A549 (cell line): ENCODE measurements around the gene TRIM50. TPM values are rescaled to one million over a fixed set of nuclear protein-coding genes. Genes with fewer than 3 reads are reported as not detected.
"Not testable (repeated sequence)": the region's sequence is repeated elsewhere in the genome, so short reads cannot be mapped to it uniquely, and the experiment has no call there.

Experiments used
- ATAC-seq, 2 experiments: fragments of 200-7000 bp in 1 of 2; fragments of >200 bp in 1 of 2; cut with Nextera tagmentation in 1 of 2; cut with Tn5 transposase in 1 of 2; 3 replicates each; pipeline versions ENCODE4 v1.8.0 to v1.9.1; 2018 to 2020; ENCODE audit warnings: mild to moderate bottlenecking in 1 of 2, moderate library complexity in 1 of 2
- CTCF ChIA-PET: fragments of 300-600 bp; sonication (Branson Sonifier 250); formaldehyde crosslinking; extraction: SDS; loops from one replicate; lab custom pipeline; 2021; ENCODE audit warnings: antibody characterized with exemption, inconsistent platforms; lab: Yijun Ruan, JAX
- POLR2A ChIA-PET: fragments of 350-600 bp; formaldehyde crosslinking; extraction: SDS; loops from one replicate; lab custom pipeline; 2021; ENCODE audit warnings: antibody characterized with exemption, inconsistent platforms; lab: Yijun Ruan, JAX
- DNase-seq, 2 experiments: peaks; one replicate each; pipeline versions ENCODE4 v3.0.0 to v3.0.0-alpha.2; 2011 to 2016; ENCODE audit warnings: low read depth in 1 of 2, low spot score in 1 of 2
- FAIRE-seq: peaks from 2 replicates; lab custom pipeline; 2011; peaks lifted over from hg19 to GRCh38; lab: Jason Lieb, UNC
- H3K27ac ChIP-seq, 2 experiments: fragments of >200 bp; sonication (Bioruptor Twin); formaldehyde crosslinking; 3 replicates each; pipeline ENCODE4 v1.5.1; 2016 to 2017
- H3K4me1 ChIP-seq: fragments of >200 bp; sonication (Bioruptor Twin); formaldehyde crosslinking; 3 replicates; pipeline ENCODE4 v1.6.1; 2016
- H3K4me2 ChIP-seq: fragments of >200 bp; sonication (Bioruptor Twin); formaldehyde crosslinking; 3 replicates; pipeline ENCODE4 v1.6.1; 2016
- H3K4me3 ChIP-seq: fragments of >200 bp; sonication (Bioruptor Twin); formaldehyde crosslinking; 3 replicates; pipeline ENCODE4 v1.5.1; 2016
- H3K9me3 ChIP-seq: fragments of >200 bp; sonication (Bioruptor Twin); formaldehyde crosslinking; 3 replicates; pipeline ENCODE4 v1.6.1; 2016
- ESRRA ChIP-seq: fragments of 150-350 bp; IDR thresholded peaks from 2 replicates; pipeline ENCODE4 v1.6.1; 2014; ENCODE audit warnings: mild to moderate bottlenecking, low read length, borderline replicate concordance
- FOSB ChIP-seq: fragments of 250-450 bp; sonication (Bioruptor Pico); IDR thresholded peaks from 2 replicates; pipeline ENCODE4 v1.5.0; 2020; ENCODE audit warnings: mild to moderate bottlenecking, moderate library complexity
- HEYL ChIP-seq: fragments of 250-450 bp; sonication (Bioruptor Pico); IDR thresholded peaks from 2 replicates; pipeline ENCODE4 v1.8.0; 2021; ENCODE audit warnings: mild to moderate bottlenecking, moderate library complexity
- HOXB5 ChIP-seq: fragments of 250-450 bp; sonication (Bioruptor Pico); IDR thresholded peaks from 2 replicates; pipeline ENCODE4 v1.5.0; 2020; ENCODE audit warnings: mild to moderate bottlenecking, moderate library complexity
- KDM1A ChIP-seq: fragments of 200-600 bp; sonication (generic); IDR thresholded peaks from 2 replicates; pipeline ENCODE4 v1.6.1; 2016; ENCODE audit warnings: low read depth, mild to moderate bottlenecking
- MYC ChIP-seq: IDR thresholded peaks from 2 replicates; pipeline ENCODE4 v1.6.1; 2012; ENCODE audit warnings: mild to moderate bottlenecking, inconsistent platforms, low read length, improper control_type of control experiment, borderline replicate concordance
- RCOR1 ChIP-seq: fragments of 150-350 bp; IDR thresholded peaks from 2 replicates; pipeline ENCODE4 v1.6.1; 2014; ENCODE audit warnings: antibody characterized with exemption, low read length, low read depth
- ZC3H11A ChIP-seq: fragments of 450-650 bp; IDR thresholded peaks from 2 replicates; pipeline ENCODE4 v1.6.1; 2014; ENCODE audit warnings: antibody characterized with exemption, mild to moderate bottlenecking
- WGBS: methylation state at CpG from one replicate; pipeline ENCODE4 v1.1.6; 2017; ENCODE audit errors: missing lambda C conversion rate; 5-methylcytosine and 5-hydroxymethylcytosine counted together
- polyA plus RNA-seq, 4 experiments: library from polyadenylated mRNA; depleted of rRNA in 3 of 4; stranded (reverse); fragments of >200 nt; fragmentation: RNase III in 1 of 4; extraction: RNeasy Plus Mini Kit Qiagen cat#74134 plus additional on column Dnase treatment in 1 of 4; gene quantifications; 2 replicates in 3 of 4; 3 replicates in 1 of 4; pipeline ENCODE4 v1.2.3, GENCODE V29; 2011 to 2017
- TF ChIP-seq, protein P1 (sequence below): fragments of 150-350 bp; IDR thresholded peaks from 2 replicates; pipeline ENCODE4 v1.6.1; 2014; ENCODE audit warnings: low read depth, mild to moderate bottlenecking, low read length
- TF ChIP-seq, protein P2 (sequence below): fragments of >200 bp; sonication (Bioruptor Twin); formaldehyde crosslinking; IDR thresholded peaks from 3 replicates; pipeline ENCODE4 v1.5.1; 2016

The TRIM50 gene
- polyA plus RNA-seq, 2 of the 4 experiments (the other 2 are of a cell fraction): not detected

DNA sequence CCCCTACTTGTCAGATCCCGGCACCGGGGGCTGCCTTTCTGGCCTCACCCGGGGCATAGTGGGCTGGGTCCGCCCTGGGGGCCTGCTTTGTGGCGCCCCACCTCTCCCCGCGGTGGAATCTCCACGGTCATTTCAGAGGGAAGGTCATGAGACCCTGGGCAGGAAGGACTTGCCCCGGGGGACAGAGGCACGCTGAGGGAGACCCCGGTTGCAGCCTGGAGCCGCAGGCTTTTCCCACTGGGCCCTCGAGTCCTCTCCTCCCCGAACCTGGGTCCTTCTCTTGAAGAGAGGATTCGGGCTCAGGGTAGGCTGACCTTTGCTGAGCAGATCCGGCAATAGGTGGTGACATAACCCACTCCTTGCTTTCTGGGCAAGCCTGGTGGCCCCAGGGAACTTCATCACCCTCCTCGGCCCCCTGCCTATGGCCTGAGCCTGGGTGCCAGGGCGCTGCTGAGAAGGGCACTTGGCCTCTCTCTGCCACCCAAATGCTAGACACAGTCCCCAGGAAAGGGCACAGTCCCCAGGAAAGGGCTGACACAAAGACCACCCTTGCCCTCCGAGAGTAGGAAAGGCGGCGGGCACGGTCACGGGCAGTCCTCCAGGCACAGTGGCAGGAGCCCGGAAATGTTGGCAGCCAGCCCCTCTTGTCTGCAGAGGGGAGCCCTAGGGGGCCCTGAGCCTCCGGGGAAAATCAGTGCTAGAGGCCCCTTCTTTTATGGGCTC, 36.3 kb upstream of the TRIM50 start:
- TF ChIP-seq ZC3H11A (no peak), HEYL (CRISPR knock-in tag) (no peak)
- no peaks in the 10 kb centered on the region for H3K4me1 ChIP-seq
- 50% methylated on average over 16 of the region's 25 CpGs for WGBS
- no peak overlapping the region for H3K27ac ChIP-seq
- DNase-seq (no peak), FAIRE-seq (no peak), ATAC-seq (peak; percentile 28 to 31; a peak in 3 of 6 replicates)
- no peak overlapping the region for H3K4me3 ChIP-seq
- no peaks in the 10 kb centered on the region for H3K9me3 ChIP-seq
- H3K4me2 ChIP-seq: no peak overlapping the region
- ChIA-PET POLR2A (no interaction called here), CTCF (no interaction called here)

DNA sequence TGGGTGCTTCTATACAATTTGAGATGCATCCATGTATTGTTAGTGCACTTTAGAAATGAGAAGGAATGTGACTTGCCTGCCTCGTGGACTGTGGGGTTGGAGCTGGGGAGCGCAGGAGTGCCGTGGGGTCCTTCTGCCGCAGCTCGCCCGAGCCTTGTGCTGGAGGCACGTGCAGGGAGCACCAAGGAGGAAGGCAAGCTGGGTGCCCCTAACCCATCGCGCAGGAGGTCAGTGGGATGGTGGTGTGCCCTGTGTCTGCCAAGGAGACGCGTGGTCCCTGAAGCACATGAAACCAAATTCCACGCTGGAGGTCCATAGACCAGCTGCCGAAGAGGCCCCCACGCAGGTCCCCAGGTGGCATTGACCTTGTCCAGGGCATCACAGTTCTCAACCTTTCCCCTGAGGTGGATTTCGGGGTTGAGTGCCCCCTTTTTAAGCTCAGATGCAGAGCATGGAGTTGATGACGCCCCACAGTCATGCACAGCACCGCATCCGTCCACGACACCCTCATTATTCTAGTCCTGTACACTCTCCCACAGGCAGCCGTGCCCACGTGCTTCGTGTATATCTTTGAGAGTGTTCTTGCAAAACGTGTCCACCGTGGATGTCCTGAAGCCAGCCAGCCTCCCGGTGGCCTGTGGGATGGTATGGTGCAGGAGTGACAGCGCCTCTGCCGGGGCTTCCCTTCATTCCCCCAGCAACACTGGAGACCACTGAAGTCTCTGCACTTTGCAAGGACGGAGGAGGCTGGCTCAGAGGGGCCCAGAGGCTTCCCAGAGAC, 35.5 kb upstream of the TRIM50 start:
- WGBS: 66% methylated on average over 28 of the region's 28 CpGs
- H3K27ac ChIP-seq: no peak overlapping the region
- ChIA-PET CTCF (interaction anchor here (2.2 kb wide), 1 partner anchor 21 kb away, joined by 5 read pairs; no protein-coding TSS in a partner anchor), POLR2A (no interaction called here)
- no peak overlapping the region for H3K4me3 ChIP-seq
- TF ChIP-seq ESRRA: no peak
- no peak for TF ChIP-seq RCOR1
- no peak for TF ChIP-seq MYC
- TF ChIP-seq, protein P1, sequence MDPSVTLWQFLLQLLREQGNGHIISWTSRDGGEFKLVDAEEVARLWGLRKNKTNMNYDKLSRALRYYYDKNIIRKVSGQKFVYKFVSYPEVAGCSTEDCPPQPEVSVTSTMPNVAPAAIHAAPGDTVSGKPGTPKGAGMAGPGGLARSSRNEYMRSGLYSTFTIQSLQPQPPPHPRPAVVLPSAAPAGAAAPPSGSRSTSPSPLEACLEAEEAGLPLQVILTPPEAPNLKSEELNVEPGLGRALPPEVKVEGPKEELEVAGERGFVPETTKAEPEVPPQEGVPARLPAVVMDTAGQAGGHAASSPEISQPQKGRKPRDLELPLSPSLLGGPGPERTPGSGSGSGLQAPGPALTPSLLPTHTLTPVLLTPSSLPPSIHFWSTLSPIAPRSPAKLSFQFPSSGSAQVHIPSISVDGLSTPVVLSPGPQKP: no peak
- no peak for DNase-seq
- no peaks in the 10 kb centered on the region for H3K9me3 ChIP-seq
- peaks cover 6% of the 10 kb centered on the region; the same call in 2 of the 3 replicates for H3K4me1 ChIP-seq
- ATAC-seq: peak in 1 of 2 experiments; percentile 20; a peak in 1 of 6 replicates
- no peak overlapping the region for H3K4me2 ChIP-seq
- no peak for FAIRE-seq

DNA sequence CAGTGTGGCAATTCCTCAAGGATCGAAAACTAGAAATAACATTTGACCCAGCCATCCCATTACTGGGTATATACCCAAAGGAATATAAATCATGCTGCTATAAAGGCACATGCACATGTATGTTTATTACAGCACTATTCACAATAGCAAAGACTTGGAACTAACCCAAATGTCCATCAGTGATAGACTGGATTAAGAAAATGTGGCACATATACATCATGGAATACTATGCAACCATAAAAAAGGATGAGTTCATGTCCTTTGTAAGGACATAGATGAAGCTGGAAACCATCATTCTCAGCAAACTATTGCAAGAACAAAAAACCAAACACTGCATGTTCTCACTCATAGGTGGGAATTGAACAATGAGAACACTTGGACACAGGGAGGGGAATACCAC, 32.7 kb upstream of the TRIM50 start:
- H3K27ac ChIP-seq, DNase-seq, H3K4me3 ChIP-seq, POLR2A ChIA-PET, H3K4me2 ChIP-seq, ATAC-seq, FAIRE-seq, CTCF ChIA-PET, H3K9me3 ChIP-seq, H3K4me1 ChIP-seq: not testable (repeated sequence)
- WGBS: 64% methylated on average over 1 of the region's 1 CpG

DNA sequence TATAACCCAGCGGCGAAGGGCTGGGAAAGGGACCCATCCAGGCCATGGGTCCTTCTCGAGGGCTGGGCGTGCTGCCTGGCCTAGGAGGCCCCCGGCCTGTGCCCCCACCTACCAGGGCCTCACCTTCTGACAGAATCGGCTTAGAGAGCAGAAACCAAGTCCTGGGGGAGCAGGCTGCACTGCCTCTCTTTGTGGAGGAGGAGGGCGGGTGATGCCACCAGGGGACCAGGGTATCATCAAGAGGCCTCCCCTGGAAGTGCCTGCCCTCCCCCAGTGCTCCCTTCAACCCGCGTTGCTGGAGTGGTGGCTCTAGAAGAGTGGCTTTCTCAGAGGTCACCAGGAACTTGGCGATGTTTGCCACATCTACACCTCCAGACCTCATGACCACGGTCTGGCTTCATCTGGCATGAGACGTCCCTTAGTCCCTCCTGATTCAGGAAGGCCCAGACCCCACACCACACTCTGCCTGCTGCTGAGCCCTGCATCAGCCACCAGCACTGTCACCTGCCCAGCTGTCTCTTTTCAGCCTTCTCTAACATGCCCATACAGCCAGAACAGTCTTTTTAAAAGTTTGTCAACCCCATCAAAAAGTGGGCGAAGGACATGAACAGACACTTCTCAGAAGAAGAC, 32.0 kb upstream of the TRIM50 start:
- DNase-seq (no peak), FAIRE-seq (no peak)
- no peaks in the 10 kb centered on the region for H3K9me3 ChIP-seq
- no peak overlapping the region for H3K27ac ChIP-seq
- WGBS: 92% methylated on average over 6 of the region's 13 CpGs
- TF ChIP-seq KDM1A (no peak), FOSB (CRISPR knock-in tag) (no peak), HOXB5 (CRISPR knock-in tag) (no peak)
- TF ChIP-seq, protein P2, sequence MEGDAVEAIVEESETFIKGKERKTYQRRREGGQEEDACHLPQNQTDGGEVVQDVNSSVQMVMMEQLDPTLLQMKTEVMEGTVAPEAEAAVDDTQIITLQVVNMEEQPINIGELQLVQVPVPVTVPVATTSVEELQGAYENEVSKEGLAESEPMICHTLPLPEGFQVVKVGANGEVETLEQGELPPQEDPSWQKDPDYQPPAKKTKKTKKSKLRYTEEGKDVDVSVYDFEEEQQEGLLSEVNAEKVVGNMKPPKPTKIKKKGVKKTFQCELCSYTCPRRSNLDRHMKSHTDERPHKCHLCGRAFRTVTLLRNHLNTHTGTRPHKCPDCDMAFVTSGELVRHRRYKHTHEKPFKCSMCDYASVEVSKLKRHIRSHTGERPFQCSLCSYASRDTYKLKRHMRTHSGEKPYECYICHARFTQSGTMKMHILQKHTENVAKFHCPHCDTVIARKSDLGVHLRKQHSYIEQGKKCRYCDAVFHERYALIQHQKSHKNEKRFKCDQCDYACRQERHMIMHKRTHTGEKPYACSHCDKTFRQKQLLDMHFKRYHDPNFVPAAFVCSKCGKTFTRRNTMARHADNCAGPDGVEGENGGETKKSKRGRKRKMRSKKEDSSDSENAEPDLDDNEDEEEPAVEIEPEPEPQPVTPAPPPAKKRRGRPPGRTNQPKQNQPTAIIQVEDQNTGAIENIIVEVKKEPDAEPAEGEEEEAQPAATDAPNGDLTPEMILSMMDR: no peak
- TF ChIP-seq, all 56 proteins: peak for 0
- no peak for ATAC-seq
- no peak overlapping the region for H3K4me2 ChIP-seq
- ChIA-PET POLR2A (no interaction called here), CTCF (no interaction called here)
- peaks cover 9% of the 10 kb centered on the region for H3K4me1 ChIP-seq
- no peak overlapping the region for H3K4me3 ChIP-seq
